Neuronal stem cell (in vitro differentiated cells): ENCODE data around the gene SDR42E2.

Experiments used
- DNase-seq: peaks from one replicate; pipeline ENCODE4 v3.0.0-alpha.2; 2013; ENCODE audit warnings: low spot score
- H2AFZ ChIP-seq: one replicate; pipeline ENCODE4 v1.6.1; 2013; ENCODE audit warnings: mild to moderate bottlenecking, low read length, inconsistent platforms
- H2AK5ac ChIP-seq: 2 replicates; pipeline ENCODE4 v1.6.1; 2013; ENCODE audit warnings: low read depth, mild to moderate bottlenecking, inconsistent platforms, low read length, moderate library complexity, mixed read lengths
- H2BK120ac ChIP-seq: 2 replicates; pipeline ENCODE4 v1.6.1; 2013; ENCODE audit warnings: low read depth, mild to moderate bottlenecking, inconsistent platforms, low read length, moderate library complexity, mixed read lengths
- H2BK12ac ChIP-seq: one replicate; pipeline ENCODE4 v1.6.1; 2013; ENCODE audit warnings: low read length, inconsistent platforms
- H2BK15ac ChIP-seq: 2 replicates; pipeline ENCODE4 v1.6.1; 2013; ENCODE audit warnings: mild to moderate bottlenecking, low read length, inconsistent platforms, mixed read lengths
- H2BK5ac ChIP-seq: one replicate; pipeline ENCODE4 v1.6.1; 2013; ENCODE audit warnings: inconsistent platforms, mild to moderate bottlenecking, low read length, moderate library complexity
- H3K14ac ChIP-seq: one replicate; pipeline ENCODE4 v1.6.1; 2013; ENCODE audit warnings: low read length, inconsistent platforms
- H3K18ac ChIP-seq: 2 replicates; pipeline ENCODE4 v1.6.1; 2013; ENCODE audit warnings: low read length, inconsistent platforms
- H3K23ac ChIP-seq: 2 replicates; pipeline ENCODE4 v1.6.1; 2013; ENCODE audit warnings: low read depth, mild to moderate bottlenecking, mixed read lengths, low read length, inconsistent platforms; ENCODE audit not compliant: poor library complexity
- H3K27ac ChIP-seq: replicated peaks from 3 replicates; pipeline ENCODE4 v1.5.1; 2013; ENCODE audit warnings: low read length, inconsistent platforms
- H3K27me3 ChIP-seq, 3 experiments: 2 replicates each; pipeline ENCODE4 v1.6.1; 2013; ENCODE audit warnings: low read length in 3 of 3, mild to moderate bottlenecking in 2 of 3, inconsistent platforms in 1 of 3, low read depth in 1 of 3, mixed read lengths in 1 of 3, moderate library complexity in 1 of 3; ENCODE audit not compliant: control insufficient read depth in 3 of 3, insufficient read depth in 3 of 3
- H3K36me3 ChIP-seq, 2 donors: replicated peaks in 1 of 2; 2 replicates each; pipeline ENCODE4 v1.6.1; 2013; ENCODE audit warnings: low read length in 2 of 2; ENCODE audit not compliant: control insufficient read depth in 2 of 2, insufficient read depth in 2 of 2
- H3K4ac ChIP-seq: 2 replicates; pipeline ENCODE4 v1.6.1; 2013; ENCODE audit warnings: inconsistent platforms, mild to moderate bottlenecking, low read length, moderate library complexity
- H3K4me1 ChIP-seq, 2 donors: 1 replicate in 1 of 2; 2 replicates in 1 of 2; pipeline ENCODE4 v1.6.1; 2013; ENCODE audit warnings: low read length in 2 of 2, low read depth in 1 of 2; ENCODE audit not compliant: control insufficient read depth in 2 of 2, insufficient read depth in 1 of 2
- H3K4me2 ChIP-seq: one replicate; pipeline ENCODE4 v1.6.1; 2013; ENCODE audit warnings: mild to moderate bottlenecking, low read length, inconsistent platforms; ENCODE audit not compliant: insufficient read depth, poor library complexity, severe bottlenecking
- H3K4me3 ChIP-seq, 2 donors: 2 replicates each; pipeline ENCODE4 v1.5.1; 2013; ENCODE audit warnings: low read length in 2 of 2, mild to moderate bottlenecking in 2 of 2, inconsistent platforms in 1 of 2, moderate library complexity in 1 of 2
- H3K79me1 ChIP-seq: one replicate; pipeline ENCODE4 v1.6.1; 2013; ENCODE audit warnings: low read depth, mild to moderate bottlenecking, inconsistent platforms, low read length, moderate library complexity
- H3K9ac ChIP-seq: one replicate; pipeline ENCODE4 v1.6.1; 2013; ENCODE audit warnings: mild to moderate bottlenecking, low read depth, low read length, inconsistent platforms; ENCODE audit not compliant: poor library complexity
- H3K9me3 ChIP-seq, 2 donors: replicated peaks in 1 of 2; 2 replicates each; pipeline versions ENCODE3 to v1.6.1; 2013; ENCODE audit warnings: low read length in 2 of 2, mild to moderate bottlenecking in 2 of 2, inconsistent platforms in 1 of 2, low read depth in 1 of 2, mixed read lengths in 1 of 2, moderate library complexity in 1 of 2; ENCODE audit not compliant: control insufficient read depth in 2 of 2, insufficient read depth in 1 of 2
- H4K8ac ChIP-seq: one replicate; pipeline ENCODE4 v1.6.1; 2013; ENCODE audit warnings: low read depth, mild to moderate bottlenecking, inconsistent platforms, low read length, moderate library complexity
- H4K91ac ChIP-seq: one replicate; pipeline ENCODE4 v1.6.1; 2013; ENCODE audit warnings: low read length, low read depth, mild to moderate bottlenecking, inconsistent platforms; ENCODE audit not compliant: poor library complexity
- WGBS, 2 donors: extraction: QIAGEN DNeasy Blood & Tissue Kit; methylation state at CpG; one replicate each; pipeline ENCODE4 v1.1.7; 2013; ENCODE audit warnings: missing lambda C conversion rate in 2 of 2, mixed read lengths in 1 of 2; ENCODE audit not compliant: insufficient read length in 2 of 2, insufficient replicate concordance in 1 of 2; ENCODE audit errors: extremely low coverage in 2 of 2; 5-methylcytosine and 5-hydroxymethylcytosine counted together

The SDR42E2 gene

DNA sequence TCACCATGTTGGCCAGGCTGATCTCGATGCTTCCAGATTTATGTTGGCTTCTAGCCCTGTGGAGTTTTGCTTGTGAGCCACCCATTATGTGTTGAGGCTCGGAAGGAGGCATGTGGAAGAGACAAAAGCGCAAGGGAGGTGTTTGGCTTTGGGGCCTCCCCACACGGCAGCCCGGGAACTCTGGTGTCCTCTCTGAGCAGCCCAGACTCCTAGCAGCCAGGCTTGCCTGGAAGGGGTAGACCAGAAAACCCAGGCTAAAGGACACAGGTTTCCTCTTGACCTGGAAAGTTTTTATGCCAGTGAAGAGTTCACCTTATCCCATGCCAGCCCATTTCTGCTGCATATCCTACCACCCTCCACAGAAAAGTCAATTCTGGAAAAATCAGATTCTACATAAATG is 21.0 kb downstream of the SDR42E2 start:
- Histone ChIP-seq H3K18ac (no peak overlapping the region), H2BK15ac (no peak overlapping the region), H3K27ac (no peak overlapping the region), H2AFZ (no peak overlapping the region), H3K4me2 (no peak overlapping the region), H3K79me1 (no peaks in the 10 kb centered on the region), H3K4me1 (no peaks in the 10 kb centered on the region), H3K4ac (no peak overlapping the region), H4K8ac (no peak overlapping the region), H3K4me3 (no peak overlapping the region), H3K14ac (no peak overlapping the region), H2AK5ac (no peak overlapping the region), H4K91ac (no peak overlapping the region), H2BK5ac (no peak overlapping the region), H3K9me3 (no peaks in the 10 kb centered on the region), H2BK12ac (no peak overlapping the region), H3K9ac (no peak overlapping the region), H2BK120ac (no peak overlapping the region), H3K23ac (no peak overlapping the region), H3K27me3 (peaks cover 0 to 7% (median 0%) of the 10 kb centered on the region in 3 experiments), H3K36me3 (no peaks in the 10 kb centered on the region)
- no CpG with 5 or more reads among the region's 5 CpGs for WGBS, 2 donors
- no peak for DNase-seq

DNA sequence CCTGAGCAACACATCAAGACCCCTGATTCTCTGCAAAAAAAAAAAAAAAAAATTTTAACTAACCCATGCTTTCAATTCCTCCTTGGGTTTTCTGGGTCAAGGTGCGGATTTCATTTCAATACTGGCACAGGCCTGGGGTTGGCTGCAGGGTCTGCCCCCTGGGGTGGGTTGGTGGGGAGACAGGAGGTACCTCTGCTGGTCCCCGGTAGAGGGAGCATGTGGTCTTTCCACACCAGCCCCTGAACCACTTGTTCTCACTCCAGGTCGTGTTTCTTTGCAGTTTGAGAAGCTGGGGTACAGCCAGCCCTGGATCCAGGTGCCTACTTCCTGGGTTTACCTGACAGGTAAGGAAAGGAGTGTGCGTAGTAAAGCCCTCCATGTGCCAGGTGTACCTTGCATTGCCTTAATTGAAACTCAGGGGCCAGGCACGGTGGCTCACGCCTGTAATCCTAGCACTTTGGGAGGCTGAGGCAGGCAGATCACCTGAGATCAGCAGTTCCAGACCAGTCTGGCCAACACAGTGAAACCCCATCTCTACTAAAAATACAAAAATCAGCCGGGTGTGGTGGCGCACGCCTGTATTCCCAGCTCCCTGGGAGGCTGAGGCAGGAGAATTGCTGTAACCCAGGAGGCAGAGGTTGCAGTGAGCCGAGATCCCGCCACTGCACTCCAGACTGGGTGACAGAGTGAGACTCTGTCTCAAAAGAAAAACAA is 21.8 kb downstream of the SDR42E2 start:
- WGBS, 2 donors = no CpG with 5 or more reads among the region's 11 CpGs
- DNase-seq = no peak
- no peak overlapping the region for H3K27ac ChIP-seq

DNA sequence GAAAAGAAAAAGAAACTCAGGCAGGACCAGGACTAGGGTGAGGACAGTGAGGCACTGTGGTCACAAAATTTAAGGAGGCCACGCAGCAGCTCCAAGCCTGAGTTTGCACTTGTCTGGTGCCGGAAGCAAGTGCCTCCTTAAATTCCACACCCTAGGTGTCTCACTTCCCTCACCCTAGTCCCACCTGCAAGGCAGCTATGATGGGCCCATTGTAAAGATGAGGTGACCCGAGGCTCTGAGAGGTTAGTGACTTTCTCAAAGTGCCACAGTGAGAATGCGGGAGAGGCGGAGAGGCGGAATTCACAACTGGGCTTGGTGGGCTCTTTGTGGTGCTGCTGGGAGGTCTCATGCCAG is 22.3 kb downstream of the SDR42E2 start:
- no peak overlapping the region for H2BK12ac ChIP-seq
- no peak overlapping the region for H2AFZ ChIP-seq
- no peak overlapping the region for H3K27ac ChIP-seq
- peaks cover 0 to 10% (median 7%) of the 10 kb centered on the region in 3 experiments for H3K27me3 ChIP-seq
- H4K8ac ChIP-seq = no peak overlapping the region
- no peak overlapping the region for H3K4ac ChIP-seq
- no peaks in the 10 kb centered on the region for H3K36me3 ChIP-seq
- no peak overlapping the region for H2AK5ac ChIP-seq
- no peak overlapping the region for H3K4me3 ChIP-seq
- no peak overlapping the region for H3K9ac ChIP-seq
- WGBS, 2 donors = no CpG with 5 or more reads among the region's 6 CpGs
- H3K9me3 ChIP-seq = no peaks in the 10 kb centered on the region
- DNase-seq = no peak
- H2BK120ac ChIP-seq = no peak overlapping the region
- no peak overlapping the region for H2BK15ac ChIP-seq
- H2BK5ac ChIP-seq = no peak overlapping the region
- H3K18ac ChIP-seq = no peak overlapping the region
- no peaks in the 10 kb centered on the region for H3K79me1 ChIP-seq
- no peak overlapping the region for H3K4me2 ChIP-seq
- H3K14ac ChIP-seq = no peak overlapping the region
- no peaks in the 10 kb centered on the region for H3K4me1 ChIP-seq
- H3K23ac ChIP-seq = no peak overlapping the region
- no peak overlapping the region for H4K91ac ChIP-seq

More for the DNA sequence above, 21.8 kb downstream of the SDR42E2 start:
- H3K9me3 ChIP-seq = no peaks in the 10 kb centered on the region
- H2BK5ac ChIP-seq = no peak overlapping the region
- no peak overlapping the region for H3K23ac ChIP-seq
- H2AK5ac ChIP-seq = no peak overlapping the region
- H3K27me3 ChIP-seq = peaks cover 0 to 5% (median 2%) of the 10 kb centered on the region in 3 experiments
- H3K4me3 ChIP-seq = no peak overlapping the region
- H2BK12ac ChIP-seq = no peak overlapping the region
- H3K79me1 ChIP-seq = no peaks in the 10 kb centered on the region
- no peak overlapping the region for H4K8ac ChIP-seq
- H3K14ac ChIP-seq = peak overlapping the region; percentile 47
- H2BK15ac ChIP-seq = no peak overlapping the region
- no peak overlapping the region for H3K18ac ChIP-seq
- no peak overlapping the region for H3K4me2 ChIP-seq
- no peaks in the 10 kb centered on the region for H3K36me3 ChIP-seq
- no peak overlapping the region for H2AFZ ChIP-seq
- H3K4me1 ChIP-seq = no peaks in the 10 kb centered on the region
- H4K91ac ChIP-seq = no peak overlapping the region
- no peak overlapping the region for H2BK120ac ChIP-seq
- H3K9ac ChIP-seq = no peak overlapping the region
- no peak overlapping the region for H3K4ac ChIP-seq

DNA sequence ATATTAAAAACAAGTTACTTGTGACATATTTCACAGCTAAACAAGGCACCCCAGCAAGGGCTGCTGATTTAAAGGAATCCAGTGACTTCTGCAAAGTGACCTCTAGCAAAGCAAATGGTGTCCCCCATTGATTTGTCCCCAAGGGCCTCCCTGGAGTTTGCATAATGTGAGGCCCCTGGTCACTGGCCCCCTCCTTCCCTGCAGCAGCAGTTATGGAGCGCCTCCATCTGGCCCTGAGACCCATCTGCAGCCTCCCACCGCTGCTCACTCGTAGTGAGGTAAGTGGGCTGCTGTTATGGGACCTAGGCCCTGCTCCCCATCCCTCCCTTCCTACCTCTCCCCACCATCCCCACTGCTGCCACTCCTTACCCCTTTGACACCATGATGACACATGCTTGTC is 24.2 kb downstream of the SDR42E2 start:
- H3K79me1 ChIP-seq = no peaks in the 10 kb centered on the region
- no CpG with 5 or more reads among the region's 3 CpGs for WGBS, 2 donors
- no peak overlapping the region for H3K4ac ChIP-seq
- DNase-seq = no peak
- no peak overlapping the region for H4K8ac ChIP-seq
- no peak overlapping the region for H3K4me3 ChIP-seq
- no peak overlapping the region for H2AFZ ChIP-seq
- no peak overlapping the region for H3K4me2 ChIP-seq
- no peaks in the 10 kb centered on the region for H3K36me3 ChIP-seq
- no peak overlapping the region for H3K18ac ChIP-seq
- no peak overlapping the region for H2BK12ac ChIP-seq
- no peak overlapping the region for H3K14ac ChIP-seq
- no peaks in the 10 kb centered on the region for H3K4me1 ChIP-seq
- H2BK120ac ChIP-seq = no peak overlapping the region
- H3K27me3 ChIP-seq = peaks cover 0 to 12% (median 6%) of the 10 kb centered on the region in 3 experiments
- H3K9me3 ChIP-seq = no peaks in the 10 kb centered on the region
- H2BK5ac ChIP-seq = no peak overlapping the region
- no peak overlapping the region for H3K23ac ChIP-seq
- H2BK15ac ChIP-seq = no peak overlapping the region
- H4K91ac ChIP-seq = no peak overlapping the region
- no peak overlapping the region for H3K27ac ChIP-seq
- no peak overlapping the region for H3K9ac ChIP-seq
- H2AK5ac ChIP-seq = no peak overlapping the region
